ENCODE data around the gene TBC1D17.
"Not testable (repeated sequence)": the region's sequence is repeated elsewhere in the genome, so short reads cannot be mapped to it uniquely, and the experiment has no call there.

TBC1D17 gene

GRCh38 chr19:49916839-49917733, 39.6 kb downstream of the TBC1D17 start:
- in situ Hi-C loops (cut with HindIII; ENCODE audit: low pct_unique_long_range_greater_than_20kb, low sequenced_read_pairs): no loop called here
- TF ChIP-seq JUND (IDR thresholded peaks at IDR 0.05; ENCODE audit: low read depth): no peak
- peak in 1 of 2 experiments; percentile 31 for DNase-seq (ENCODE audit: low read depth in 1 of 2, low spot score in 1 of 2)

GRCh38 chr19:49918089-49918488, 40.6 kb downstream of the TBC1D17 start:
- in situ Hi-C loops (cut with HindIII; ENCODE audit: low pct_unique_long_range_greater_than_20kb, low sequenced_read_pairs): no loop called here
- DNase-seq (ENCODE audit: low read depth in 1 of 2, low spot score in 1 of 2): no peak
- no peak for TF ChIP-seq JUND (IDR thresholded peaks at IDR 0.05; ENCODE audit: low read depth)

GRCh38 chr19:49920624-49921363, 43.3 kb downstream of the TBC1D17 start:
- in situ Hi-C loops (cut with HindIII; ENCODE audit: low pct_unique_long_range_greater_than_20kb, low sequenced_read_pairs): no loop called here
- DNase-seq (ENCODE audit: low read depth in 1 of 2, low spot score in 1 of 2): no peak
- no peak for TF ChIP-seq JUND (IDR thresholded peaks at IDR 0.05; ENCODE audit: low read depth)

DNA sequence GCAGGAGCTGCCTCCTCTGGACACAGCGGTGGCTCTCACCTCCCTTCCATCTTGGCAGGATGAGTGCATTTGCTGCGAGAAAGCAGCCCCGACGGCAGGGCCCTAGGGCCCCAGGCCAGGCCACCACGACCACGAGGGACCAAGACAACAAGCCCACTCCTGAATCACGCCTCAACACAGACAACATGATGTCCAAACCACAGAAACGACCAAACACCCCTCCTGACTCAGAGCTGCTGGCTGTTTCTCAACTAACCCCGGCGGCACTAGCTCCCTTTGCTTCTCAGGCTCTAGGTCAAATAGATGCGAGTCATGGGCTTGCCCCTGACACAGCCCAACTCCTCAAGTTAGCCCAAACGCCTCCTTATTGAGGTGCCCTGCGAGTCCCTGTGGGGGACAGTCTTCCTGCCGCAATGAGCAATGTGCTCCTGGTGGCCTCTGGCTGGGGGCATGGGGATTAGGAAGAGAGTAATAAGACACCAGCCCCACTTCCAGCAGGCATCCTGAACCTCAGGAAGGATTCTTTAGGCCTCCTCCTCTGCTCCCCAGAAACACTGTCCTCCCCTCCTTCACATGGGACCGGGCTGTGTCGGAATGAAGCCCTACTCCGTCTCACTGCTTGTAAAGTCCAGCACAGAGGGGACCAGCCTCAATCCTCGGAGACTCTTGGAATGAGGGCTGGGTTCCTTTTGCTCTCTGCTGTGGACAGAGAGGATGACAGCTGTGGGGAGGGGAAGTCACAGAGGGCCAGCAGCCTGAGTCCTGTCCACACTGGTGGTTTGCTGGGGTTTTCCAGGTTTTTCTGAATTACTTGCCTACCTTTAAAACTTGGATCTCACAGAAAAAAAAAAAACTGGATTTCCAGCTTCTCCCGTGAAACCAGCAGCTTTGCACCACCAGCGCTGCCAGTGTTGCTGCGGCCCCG, 44.6 kb downstream of the TBC1D17 start:
- no peak for DNase-seq (ENCODE audit: low read depth in 1 of 2, low spot score in 1 of 2)
- in situ Hi-C loops (cut with HindIII; ENCODE audit: low pct_unique_long_range_greater_than_20kb, low sequenced_read_pairs): no loop called here

DNA sequence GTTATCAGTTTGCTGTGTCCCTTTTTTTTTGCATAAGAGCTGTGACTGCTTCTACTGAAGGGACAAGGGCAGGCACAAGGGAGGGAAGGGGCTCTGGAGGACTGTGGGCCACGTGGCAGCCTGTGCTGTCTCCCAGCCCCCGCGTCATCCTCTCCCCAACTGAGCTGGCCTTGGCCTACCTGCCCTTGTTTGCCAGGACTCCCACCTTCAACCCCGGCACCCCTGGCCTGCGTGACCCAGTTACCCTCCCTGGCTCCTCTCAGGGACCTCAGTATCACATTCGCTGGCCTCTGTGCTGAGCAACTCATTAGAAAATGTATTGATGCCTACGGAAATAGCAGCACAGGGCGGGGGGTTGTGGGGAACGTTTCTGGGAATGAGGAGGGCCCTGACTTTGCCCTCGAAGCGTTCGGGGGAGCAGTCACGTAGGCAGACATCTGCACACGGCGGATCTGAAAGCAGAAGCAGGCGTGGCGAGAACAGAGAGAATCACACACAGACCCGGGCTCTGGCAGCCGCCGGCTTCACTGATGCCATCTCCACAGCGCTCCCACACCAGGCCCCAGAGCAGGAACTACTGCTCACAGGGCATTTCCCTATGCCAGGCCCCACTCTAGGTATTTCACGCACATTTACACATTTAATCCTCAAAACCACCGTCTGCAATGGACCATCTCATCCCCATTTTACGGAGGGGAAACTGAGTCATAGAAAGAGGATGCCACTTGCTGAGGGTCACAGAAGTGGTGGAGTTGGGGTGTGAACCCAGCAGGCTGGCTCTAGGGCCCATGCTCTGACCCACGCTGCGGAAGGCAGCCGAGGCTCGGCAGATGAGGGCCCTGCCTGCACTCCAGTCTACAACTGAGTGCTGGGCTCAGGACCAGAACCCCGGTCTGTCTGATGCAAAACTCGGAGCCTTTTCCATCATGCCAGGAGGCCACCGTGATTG, 45.8 kb downstream of the TBC1D17 start:
- DNase-seq (ENCODE audit: low read depth in 1 of 2, low spot score in 1 of 2): no peak
- in situ Hi-C loops (cut with HindIII; ENCODE audit: low pct_unique_long_range_greater_than_20kb, low sequenced_read_pairs): no loop called here
- TF ChIP-seq JUND (IDR thresholded peaks at IDR 0.05; ENCODE audit: low read depth): no peak

More for the DNA sequence above, 44.6 kb downstream of the TBC1D17 start:
- TF ChIP-seq JUND (IDR thresholded peaks at IDR 0.05; ENCODE audit: low read depth): no peak

- in situ Hi-C loops (cut with HindIII; ENCODE audit: low pct_unique_long_range_greater_than_20kb, low sequenced_read_pairs): no loop called here
- DNase-seq (ENCODE audit: low read depth in 1 of 2, low spot score in 1 of 2): no peak
- TF ChIP-seq JUND (IDR thresholded peaks at IDR 0.05; ENCODE audit: low read depth): no peak
These were observed 46.7 kb downstream of the TBC1D17 start for GRCh38 chr19:49924004-49924880.

GRCh38 chr19:49924881-49925210, 47.3 kb downstream of the TBC1D17 start:
- in situ Hi-C loops (cut with HindIII; ENCODE audit: low pct_unique_long_range_greater_than_20kb, low sequenced_read_pairs); DNase-seq (ENCODE audit: low read depth in 1 of 2, low spot score in 1 of 2): not testable (repeated sequence)

DNA sequence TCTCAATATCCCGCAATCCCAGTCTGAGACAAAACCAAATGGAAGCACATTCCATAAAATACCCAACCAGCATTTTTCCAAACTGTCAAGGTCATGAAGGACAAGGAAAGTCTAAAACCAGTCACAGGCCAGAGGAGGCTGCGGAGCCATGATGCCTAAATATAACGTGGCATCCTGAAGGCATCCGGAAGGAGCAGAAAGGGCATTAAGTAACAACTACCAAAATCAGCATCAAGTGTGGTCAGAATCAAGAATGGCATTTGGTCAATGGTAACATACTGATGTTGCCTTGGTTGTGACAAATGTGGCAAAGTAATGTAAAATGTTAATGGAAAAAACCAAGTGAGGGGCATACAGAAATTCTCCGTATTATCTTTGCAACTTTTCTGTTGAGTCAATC, 48.0 kb downstream of the TBC1D17 start:
- DNase-seq (ENCODE audit: low read depth in 1 of 2, low spot score in 1 of 2): no peak
- no peak for TF ChIP-seq JUND (IDR thresholded peaks at IDR 0.05; ENCODE audit: low read depth)
- in situ Hi-C loops (cut with HindIII; ENCODE audit: low pct_unique_long_range_greater_than_20kb, low sequenced_read_pairs): no loop called here

GRCh38 chr19:49926515-49926914, 49.0 kb downstream of the TBC1D17 start:
- in situ Hi-C loops (cut with HindIII; ENCODE audit: low pct_unique_long_range_greater_than_20kb, low sequenced_read_pairs): no loop called here
- TF ChIP-seq JUND (IDR thresholded peaks at IDR 0.05; ENCODE audit: low read depth): no peak

GRCh38 chr19:49927526-49928264, 50.2 kb downstream of the TBC1D17 start:
- no peak for TF ChIP-seq JUND (IDR thresholded peaks at IDR 0.05; ENCODE audit: low read depth)
- in situ Hi-C loops (cut with HindIII; ENCODE audit: low pct_unique_long_range_greater_than_20kb, low sequenced_read_pairs): no loop called here
- DNase-seq (ENCODE audit: low read depth in 1 of 2, low spot score in 1 of 2): no peak

More at GRCh38 chr19:49926515-49926914, 49.0 kb downstream of the TBC1D17 start:
- DNase-seq (ENCODE audit: low read depth in 1 of 2, low spot score in 1 of 2): no peak

Measured in T47D (cell line).